RWPE2 (cell line): Measurements from ENCODE around the gene PATJ.

Experiments
- ATAC-seq: fragments of 200-7000 bp; cut with Tn5 transposase; 3 replicates; pipeline ENCODE4 v1.9.1; 2021; ENCODE audit warnings: low read depth
- DNase-seq: peaks from one replicate; pipeline ENCODE4 v3.0.0-alpha.2; 2020; ENCODE audit warnings: low spot score
- H3K27ac ChIP-seq: fragments of 450-650 bp; 2 replicates; pipeline ENCODE4 v1.5.1; 2017; ENCODE audit warnings: mild to moderate bottlenecking; ENCODE audit not compliant: poor library complexity, severe bottlenecking
- H3K27me3 ChIP-seq: fragments of 250-450 bp; sonication (Bioruptor Pico); 2 replicates; pipeline ENCODE4 v1.5.1; 2021; ENCODE audit warnings: mild to moderate bottlenecking, moderate library complexity; ENCODE audit not compliant: insufficient read depth, poor library complexity, severe bottlenecking
- H3K36me3 ChIP-seq: fragments of 250-450 bp; sonication (Bioruptor Pico); 2 replicates; pipeline ENCODE4 v1.5.1; 2020; ENCODE audit warnings: low read depth, mild to moderate bottlenecking, moderate library complexity
- H3K4me1 ChIP-seq: fragments of 250-450 bp; sonication (Bioruptor Pico); 2 replicates; pipeline ENCODE4 v1.5.1; 2021; ENCODE audit warnings: mild to moderate bottlenecking, moderate library complexity; ENCODE audit not compliant: insufficient read depth, poor library complexity, severe bottlenecking
- H3K4me3 ChIP-seq: fragments of 250-450 bp; sonication (Bioruptor Pico); 2 replicates; pipeline ENCODE4 v1.5.1; 2021; ENCODE audit warnings: mild to moderate bottlenecking, moderate library complexity; ENCODE audit not compliant: severe bottlenecking
- H3K9me3 ChIP-seq: fragments of 250-450 bp; sonication (Bioruptor Pico); 2 replicates; pipeline ENCODE4 v1.5.1; 2021; ENCODE audit warnings: mild to moderate bottlenecking, moderate library complexity; ENCODE audit not compliant: severe bottlenecking
- CTCF ChIP-seq: fragments of 450-650 bp; IDR thresholded peaks from one replicate; pipeline ENCODE4 v1.5.1; 2017; ENCODE audit warnings: mild to moderate bottlenecking, moderate library complexity; ENCODE audit not compliant: poor library complexity, severe bottlenecking

PATJ gene

GRCh38 chr1:61950418-61950817 is 208.1 kb downstream of the PATJ start:
- H3K27ac ChIP-seq, result no peak overlapping the region
- no peaks in the 10 kb centered on the region for H3K27me3 ChIP-seq
- no peak overlapping the region for H3K4me3 ChIP-seq
- TF ChIP-seq CTCF, result peak; percentile 78
- no peaks in the 10 kb centered on the region for H3K9me3 ChIP-seq
- DNase-seq (no peak), ATAC-seq (peak; percentile 72)
- H3K36me3 ChIP-seq, result no peaks in the 10 kb centered on the region
- no peaks in the 10 kb centered on the region for H3K4me1 ChIP-seq

GRCh38 chr1:61951731-61952580 is 209.7 kb downstream of the PATJ start:
- H3K4me3 ChIP-seq, result no peak overlapping the region
- H3K27me3 ChIP-seq, result no peaks in the 10 kb centered on the region
- no peak for TF ChIP-seq CTCF
- ATAC-seq, result peak; percentile 56
- no peak overlapping the region for H3K27ac ChIP-seq
- H3K36me3 ChIP-seq, result no peaks in the 10 kb centered on the region
- no peaks in the 10 kb centered on the region for H3K4me1 ChIP-seq
- DNase-seq, result no peak
- H3K9me3 ChIP-seq, result no peaks in the 10 kb centered on the region

- ATAC-seq (no peak), DNase-seq (no peak)
- H3K9me3 ChIP-seq, result no peaks in the 10 kb centered on the region
- no peaks in the 10 kb centered on the region for H3K4me1 ChIP-seq
- TF ChIP-seq CTCF, result no peak
- H3K27me3 ChIP-seq, result no peaks in the 10 kb centered on the region
- H3K36me3 ChIP-seq, result no peaks in the 10 kb centered on the region; the same call in 1 of the 2 replicates
- H3K4me3 ChIP-seq, result no peak overlapping the region
- no peak overlapping the region for H3K27ac ChIP-seq
Observed at GRCh38 chr1:61952675-61953074, 210.4 kb downstream of the PATJ start.

GRCh38 chr1:61953076-61953789 is 211.0 kb downstream of the PATJ start:
- H3K36me3 ChIP-seq, result peaks cover 3% of the 10 kb centered on the region; the same call in 1 of the 2 replicates
- ATAC-seq (no peak), DNase-seq (no peak)
- H3K27me3 ChIP-seq, result no peaks in the 10 kb centered on the region
- no peak overlapping the region for H3K4me3 ChIP-seq
- H3K27ac ChIP-seq, result no peak overlapping the region
- TF ChIP-seq CTCF, result no peak
- no peaks in the 10 kb centered on the region for H3K4me1 ChIP-seq
- no peaks in the 10 kb centered on the region for H3K9me3 ChIP-seq
